Left lung (tissue), 10 donors: ENCODE data around the gene AMOT. TPM values are rescaled to one million over a fixed set of nuclear protein-coding genes. Genes with fewer than 3 reads are reported as not detected.

Source experiments
- ATAC-seq: fragments of 200-7000 bp; cut with Tn5 transposase; one replicate; pipeline ENCODE4 v1.9.1; 2020; ENCODE audit warnings: moderate library complexity
- DNase-seq, 4 donors: peaks; one replicate each; pipeline ENCODE4 v3.0.0-alpha.2; 2013 to 2020
- H3K27ac ChIP-seq, 2 donors: fragments of 200-600 bp; sonication (generic) in 1 of 2; one replicate each; pipeline versions ENCODE4 v1.5.0 to v1.8.0; 2020 to 2021
- H3K27me3 ChIP-seq, 2 donors: fragments of 200-600 bp; sonication (generic) in 1 of 2; one replicate each; pipeline versions ENCODE4 v1.5.0 to v1.8.0; 2020 to 2021
- H3K36me3 ChIP-seq, 2 donors: fragments of 200-600 bp; sonication (generic) in 1 of 2; one replicate each; pipeline versions ENCODE4 v1.5.0 to v1.8.0; 2020 to 2021
- H3K4me1 ChIP-seq, 2 donors: fragments of 200-600 bp; one replicate each; pipeline ENCODE4 v1.8.0; 2021
- H3K4me3 ChIP-seq, 2 donors: fragments of 200-600 bp; sonication (generic) in 1 of 2; one replicate each; pipeline versions ENCODE4 v1.5.0 to v1.8.0; 2020 to 2021; ENCODE audit warnings: mild to moderate bottlenecking in 1 of 2
- H3K9me3 ChIP-seq, 2 donors: fragments of 200-600 bp; sonication (generic) in 1 of 2; one replicate each; pipeline versions ENCODE4 v1.5.0 to v1.8.0; 2020 to 2021
- CTCF ChIP-seq, 2 donors: fragments of 200-600 bp; sonication (generic) in 1 of 2; IDR thresholded peaks; one replicate each; pipeline versions ENCODE4 v1.5.0 to v1.8.0; 2021; ENCODE audit warnings: antibody characterized with exemption in 2 of 2
- intact Hi-C, 2 donors: fragments of 100-400 bp; cut with DNase I; formaldehyde crosslinking; loops; one replicate each; pipeline versions ENCODE4 v1.11.2 to v1.14.2; 2022
- polyA plus RNA-seq, 6 donors: library from polyadenylated mRNA; unstranded; fragments of 120-200 nt; gene quantifications; one replicate each; pipeline ENCODE4 v1.2.1, GENCODE V29; 2013; ENCODE audit not compliant: insufficient read length in 6 of 6
- total RNA-seq, 2 donors: library from RNA; stranded (reverse); fragmentation: NEBNext Ultra II Directional; extraction: Animal tissue kit (Norgen Biotek cat#: 25700); gene quantifications; one replicate each; pipeline ENCODE4 v1.2.1, GENCODE V29; 2021
- donor health status: DM: no; HTN: yes; CAD: no.
- donor health status: DM: no; HTN: no; CAD: no.

Gene AMOT
- total and polyA plus RNA-seq, 8 donors, result 7.5 to 31.0 (median 21.6) TPM

DNA sequence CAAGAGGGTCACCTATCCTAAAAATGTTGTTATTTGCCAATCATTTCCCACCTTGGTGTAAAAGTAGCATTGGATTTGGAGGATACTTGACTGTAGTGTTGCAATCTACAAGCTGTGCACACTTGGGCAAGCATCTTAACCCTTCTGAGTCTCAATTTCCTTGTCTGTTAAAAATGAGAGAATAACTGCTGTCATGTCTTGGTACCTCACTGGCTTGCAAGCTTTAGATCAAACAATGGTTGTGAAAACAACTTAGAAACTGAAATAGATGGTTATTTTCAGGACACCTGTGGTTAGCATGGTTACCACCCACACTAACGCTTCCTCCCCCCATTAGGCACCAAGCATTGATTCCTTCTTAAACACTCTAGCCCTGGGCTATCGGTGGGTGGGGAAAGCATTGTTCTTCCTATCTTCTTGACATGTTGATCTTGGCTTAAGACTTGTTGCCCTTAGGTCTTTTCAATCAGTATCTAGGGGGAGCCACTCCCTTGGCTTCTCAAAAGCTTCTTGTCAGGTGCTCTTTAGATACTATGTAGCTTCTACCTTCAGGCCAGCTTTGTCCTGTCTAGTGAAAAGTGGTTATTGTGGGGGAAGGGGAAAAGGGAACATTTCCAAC is 10.6 kb upstream of the AMOT start:
- Histone ChIP-seq H3K27ac (no peak overlapping the region), H3K4me3 (no peak overlapping the region), H3K36me3 (no peaks in the 10 kb centered on the region), H3K27me3 (peaks cover 0 to 6% of the 10 kb centered on the region in 2 donors), H3K4me1 (peaks cover 0 to 6% of the 10 kb centered on the region in 2 donors), H3K9me3 (no peaks in the 10 kb centered on the region)
- ATAC-seq (peak; percentile 54), DNase-seq (no peak)
- intact Hi-C loops, result no loop called here
- TF ChIP-seq CTCF (IDR thresholded peaks at IDR 0.05), result no peak

- no peak for TF ChIP-seq CTCF (IDR thresholded peaks at IDR 0.05)
- Histone ChIP-seq H3K4me1 (peaks cover 0 to 6% of the 10 kb centered on the region in 2 donors), H3K36me3 (no peaks in the 10 kb centered on the region), H3K27ac (no peak overlapping the region), H3K27me3 (peaks cover 0 to 6% of the 10 kb centered on the region in 2 donors), H3K4me3 (no peak overlapping the region), H3K9me3 (no peaks in the 10 kb centered on the region)
- DNase-seq, result no peak
- intact Hi-C loops, result no loop called here
- ATAC-seq, result no peak
These were observed 8.4 kb upstream of the AMOT start for GRCh38 chrX:112849016-112849415.

DNA sequence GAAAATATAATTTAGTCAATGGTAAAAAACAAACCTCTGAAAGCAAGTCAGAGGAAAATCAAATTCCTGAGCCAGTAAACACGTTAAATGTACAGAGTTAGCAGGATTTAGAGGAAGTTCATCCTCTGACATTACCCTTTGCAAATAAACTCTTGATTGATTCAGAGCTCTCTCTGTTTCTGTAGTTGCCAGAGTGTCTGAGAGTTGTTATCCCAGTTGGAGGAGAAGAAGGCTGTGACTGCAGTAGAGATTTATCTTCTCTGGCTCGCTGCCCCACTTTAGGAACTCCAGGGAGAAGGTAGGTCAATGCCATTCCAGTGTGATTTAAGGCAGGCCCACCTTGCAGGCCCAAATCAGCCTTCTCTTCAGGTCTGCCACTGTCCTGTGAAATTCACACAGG is 6.2 kb upstream of the AMOT start:
- Histone ChIP-seq H3K4me3 (no peak overlapping the region), H3K27ac (no peak overlapping the region), H3K9me3 (no peaks in the 10 kb centered on the region), H3K27me3 (peaks cover 0 to 6% of the 10 kb centered on the region in 2 donors), H3K36me3 (no peaks in the 10 kb centered on the region), H3K4me1 (peaks cover 0 to 1% of the 10 kb centered on the region in 2 donors)
- ATAC-seq (no peak), DNase-seq (no peak)
- no peak for TF ChIP-seq CTCF (IDR thresholded peaks at IDR 0.05)
- intact Hi-C loops, result no loop called here

DNA sequence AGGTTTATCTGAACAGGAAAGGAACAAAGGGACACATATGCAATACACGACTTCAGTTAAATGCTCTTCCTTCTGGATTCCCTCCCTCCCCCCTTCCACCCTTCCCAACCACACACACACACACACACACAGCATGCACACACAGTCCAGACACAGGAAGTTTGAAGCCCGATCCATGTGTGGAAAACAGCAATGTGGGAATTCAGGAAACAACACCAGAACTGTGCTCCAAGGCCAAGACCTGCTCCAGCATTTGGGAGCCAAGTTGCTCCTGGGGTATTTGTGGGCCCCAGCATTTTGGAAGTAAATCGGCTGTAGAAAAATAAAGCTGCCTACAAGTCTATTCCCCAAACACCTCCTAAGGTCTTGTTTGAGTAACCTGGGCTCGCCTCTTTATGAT is 5.6 kb upstream of the AMOT start:
- no peak overlapping the region for H3K27ac ChIP-seq
- no peaks in the 10 kb centered on the region for H3K9me3 ChIP-seq
- intact Hi-C loops, result no loop called here
- H3K27me3 ChIP-seq, result peaks cover 0 to 8% of the 10 kb centered on the region in 2 donors
- no peaks in the 10 kb centered on the region for H3K4me1 ChIP-seq
- ATAC-seq (no peak), DNase-seq (no peak)
- TF ChIP-seq CTCF (IDR thresholded peaks at IDR 0.05), result no peak
- no peaks in the 10 kb centered on the region for H3K36me3 ChIP-seq
- no peak overlapping the region for H3K4me3 ChIP-seq

DNA sequence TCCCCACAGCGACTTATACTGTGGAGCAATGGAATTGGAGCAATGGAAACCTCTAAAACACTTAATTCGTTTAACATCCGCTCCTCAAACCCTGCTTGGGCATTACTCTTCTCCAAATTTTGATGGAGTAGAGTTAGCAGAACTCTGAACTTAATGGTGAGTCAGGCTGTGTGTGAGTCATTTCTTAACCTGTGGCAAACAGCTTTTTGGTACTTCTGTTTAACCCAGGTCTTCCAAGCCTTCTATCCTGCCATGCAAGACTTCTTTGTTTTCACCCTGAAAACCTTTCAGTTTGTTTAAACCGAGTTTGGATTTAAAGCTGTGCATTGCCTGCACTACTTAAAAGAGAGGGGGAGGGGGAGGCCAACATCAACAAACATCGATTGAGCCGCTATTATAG is 3.6 kb upstream of the AMOT start:
- H3K4me1 ChIP-seq, result no peaks in the 10 kb centered on the region
- ATAC-seq (no peak), DNase-seq (no peak)
- H3K36me3 ChIP-seq, result no peaks in the 10 kb centered on the region
- no peak overlapping the region for H3K4me3 ChIP-seq
- peaks cover 0 to 11% of the 10 kb centered on the region in 2 donors for H3K27me3 ChIP-seq
- H3K27ac ChIP-seq, result no peak overlapping the region
- intact Hi-C loops, result no loop called here
- no peak for TF ChIP-seq CTCF (IDR thresholded peaks at IDR 0.05)
- no peaks in the 10 kb centered on the region for H3K9me3 ChIP-seq
